Retinal pigment epithelial cell (primary cell): ENCODE measurements around the gene NPDC1.
A peak's percentile ranks its signal among the peaks of the same experiment; 100 is the strongest.
"Not testable (repeated sequence)": the region's sequence is repeated elsewhere in the genome, so short reads cannot be mapped to it uniquely, and the experiment has no call there.

ENCODE experiments used
- DNase-seq: peaks from one replicate; pipeline ENCODE4 v3.0.0-alpha.2; 2010; ENCODE audit warnings: low read depth
- H3K4me3 ChIP-seq: 2 replicates; pipeline ENCODE4 v1.5.1; 2011; ENCODE audit warnings: mild to moderate bottlenecking, low read length, control low read depth, moderate library complexity
- TF ChIP-seq, protein P1 (sequence below): conservative IDR thresholded peaks from 2 replicates; pipeline ENCODE4 v1.5.1; 2011; ENCODE audit warnings: low read depth, low read length, control low read depth, inconsistent platforms

The NPDC1 gene

DNA sequence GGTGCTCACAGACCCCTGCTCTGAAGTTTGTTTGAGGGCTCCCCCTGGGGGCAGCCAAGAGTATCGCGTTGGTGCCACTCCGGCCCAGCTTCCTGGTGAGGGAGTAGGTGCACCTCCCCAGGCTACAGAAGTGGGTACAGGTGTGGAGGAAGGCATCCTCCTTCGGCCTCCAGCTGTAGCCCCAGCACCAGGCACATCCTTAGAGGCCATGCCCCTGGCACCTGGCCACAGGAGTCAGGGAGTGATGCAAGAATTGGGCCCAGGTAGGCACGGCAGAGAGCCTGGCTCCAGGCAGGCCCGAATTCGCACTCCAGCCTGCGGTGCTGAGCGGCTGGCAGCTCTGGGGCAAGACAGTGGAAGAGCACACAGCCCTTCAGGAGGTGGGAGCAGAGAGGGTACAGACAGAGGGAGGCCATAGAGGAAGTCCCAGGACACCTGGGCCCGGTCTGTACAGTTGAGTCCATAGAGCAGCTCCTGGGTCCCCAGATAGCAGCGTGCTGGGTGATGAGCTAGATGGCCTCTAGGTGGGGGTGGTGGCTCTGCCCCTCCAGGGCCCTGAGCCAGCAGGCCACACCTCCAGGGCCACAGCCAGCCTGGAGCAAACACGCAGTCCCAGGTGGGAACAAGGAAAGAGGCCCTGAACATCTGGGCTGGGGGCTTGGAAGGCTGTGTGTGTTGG lies 22.0 kb upstream of the NPDC1 start:
- DNase-seq: no peak
- TF ChIP-seq, protein P1, sequence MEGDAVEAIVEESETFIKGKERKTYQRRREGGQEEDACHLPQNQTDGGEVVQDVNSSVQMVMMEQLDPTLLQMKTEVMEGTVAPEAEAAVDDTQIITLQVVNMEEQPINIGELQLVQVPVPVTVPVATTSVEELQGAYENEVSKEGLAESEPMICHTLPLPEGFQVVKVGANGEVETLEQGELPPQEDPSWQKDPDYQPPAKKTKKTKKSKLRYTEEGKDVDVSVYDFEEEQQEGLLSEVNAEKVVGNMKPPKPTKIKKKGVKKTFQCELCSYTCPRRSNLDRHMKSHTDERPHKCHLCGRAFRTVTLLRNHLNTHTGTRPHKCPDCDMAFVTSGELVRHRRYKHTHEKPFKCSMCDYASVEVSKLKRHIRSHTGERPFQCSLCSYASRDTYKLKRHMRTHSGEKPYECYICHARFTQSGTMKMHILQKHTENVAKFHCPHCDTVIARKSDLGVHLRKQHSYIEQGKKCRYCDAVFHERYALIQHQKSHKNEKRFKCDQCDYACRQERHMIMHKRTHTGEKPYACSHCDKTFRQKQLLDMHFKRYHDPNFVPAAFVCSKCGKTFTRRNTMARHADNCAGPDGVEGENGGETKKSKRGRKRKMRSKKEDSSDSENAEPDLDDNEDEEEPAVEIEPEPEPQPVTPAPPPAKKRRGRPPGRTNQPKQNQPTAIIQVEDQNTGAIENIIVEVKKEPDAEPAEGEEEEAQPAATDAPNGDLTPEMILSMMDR: peak; percentile 91
- H3K4me3 ChIP-seq: no peak overlapping the region

DNA sequence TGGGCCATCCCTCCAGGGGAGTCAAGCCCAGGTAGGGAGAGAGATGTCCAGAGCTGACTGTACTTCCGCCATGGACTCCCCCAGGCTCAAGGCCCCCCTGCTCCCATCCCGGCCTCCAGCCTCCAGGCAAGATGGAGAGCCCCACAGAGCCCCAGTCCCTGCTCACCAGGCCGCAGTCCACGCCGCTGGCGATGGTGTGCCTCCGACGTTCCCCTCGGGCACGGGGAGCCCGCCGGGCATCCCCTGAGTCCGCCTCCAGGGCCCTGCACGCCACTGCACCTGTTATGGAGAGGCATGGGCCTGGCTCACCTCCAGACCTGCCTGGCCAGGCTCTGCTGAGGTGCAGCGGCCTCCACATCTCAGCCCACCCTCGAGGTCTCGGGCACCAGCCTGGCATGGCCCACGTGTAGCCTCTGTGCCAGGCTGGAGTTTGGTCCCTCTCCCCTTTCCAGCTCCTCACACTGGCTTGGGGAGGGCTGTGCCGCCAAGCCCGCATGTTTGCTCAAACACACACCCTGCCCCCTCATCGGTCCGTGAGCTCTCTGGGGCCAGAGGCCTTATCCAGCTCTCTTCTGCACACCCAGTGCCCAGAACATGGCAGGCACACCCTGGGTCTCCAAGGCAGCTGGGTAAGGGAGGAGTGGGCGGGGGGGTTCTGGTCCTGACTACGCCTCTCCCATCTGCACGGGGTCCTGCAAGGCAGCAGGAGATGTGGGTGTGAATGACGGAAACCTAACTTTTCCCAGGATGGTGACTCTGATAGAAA lies 20.3 kb upstream of the NPDC1 start:
- TF ChIP-seq, protein P1: no peak
- no peak overlapping the region for H3K4me3 ChIP-seq
- DNase-seq: no peak

GRCh38 chr9:137065336-137065967 lies 19.5 kb upstream of the NPDC1 start:
- no peak overlapping the region for H3K4me3 ChIP-seq
- TF ChIP-seq, protein P1: no peak
- DNase-seq: no peak

DNA sequence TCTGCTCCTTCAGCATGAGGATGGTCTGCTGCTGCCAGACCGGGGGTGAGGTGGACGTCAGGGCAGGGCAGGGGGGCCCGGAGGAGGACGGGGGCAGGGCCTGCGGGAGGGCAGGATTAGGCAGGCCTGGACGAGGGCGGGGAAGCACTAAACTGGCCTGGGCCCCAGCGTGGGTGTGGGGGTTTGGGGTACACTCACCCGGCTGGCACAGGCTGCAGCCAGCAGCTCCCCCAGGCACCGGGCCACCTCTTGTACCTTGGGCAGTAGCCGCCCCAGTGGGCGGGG lies 18.8 kb upstream of the NPDC1 start:
- TF ChIP-seq, protein P1: no peak
- no peak overlapping the region for H3K4me3 ChIP-seq
- DNase-seq: no peak

GRCh38 chr9:137064027-137064879 lies 18.3 kb upstream of the NPDC1 start:
- H3K4me3 ChIP-seq: no peak overlapping the region
- DNase-seq: no peak
- TF ChIP-seq, protein P1: peak; percentile 91

GRCh38 chr9:137063311-137064026 lies 17.5 kb upstream of the NPDC1 start:
- no peak for DNase-seq
- TF ChIP-seq, protein P1: no peak
- H3K4me3 ChIP-seq: no peak overlapping the region

DNA sequence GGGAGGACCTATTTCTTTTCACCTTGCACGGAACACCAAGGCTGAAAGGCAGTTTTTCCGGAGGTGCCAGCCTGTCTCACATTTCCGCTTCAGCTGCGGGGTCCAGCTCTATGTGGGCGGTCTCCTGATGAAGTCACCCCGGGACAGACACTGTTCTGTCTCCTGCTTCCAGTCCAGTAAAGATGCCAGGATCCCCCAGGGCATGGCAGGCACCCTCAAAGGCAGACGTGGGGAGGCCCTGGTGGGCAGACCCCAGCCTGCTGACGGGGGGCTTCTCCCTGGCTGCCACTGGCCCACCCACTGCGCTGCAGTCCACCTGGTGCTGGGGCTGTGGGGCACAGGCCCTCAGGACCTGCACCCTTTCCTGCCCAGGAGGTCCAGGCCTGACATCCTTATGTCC lies 16.8 kb upstream of the NPDC1 start:
- not testable (repeated sequence) for H3K4me3 ChIP-seq, DNase-seq
